GM12874 (cell line): ENCODE measurements around the gene FAM83B.

ENCODE experiments used
- TF ChIP-seq, protein P1 (sequence below): IDR thresholded peaks from 2 replicates; pipeline ENCODE4 v1.5.1; 2011; ENCODE audit warnings: low read depth, mild to moderate bottlenecking, control low read depth, low read length, moderate library complexity; ENCODE audit not compliant: insufficient read depth

Gene FAM83B

GRCh38 chr6:54988576-54988975 lies 142.0 kb downstream of the FAM83B start:
- TF ChIP-seq, protein P1, sequence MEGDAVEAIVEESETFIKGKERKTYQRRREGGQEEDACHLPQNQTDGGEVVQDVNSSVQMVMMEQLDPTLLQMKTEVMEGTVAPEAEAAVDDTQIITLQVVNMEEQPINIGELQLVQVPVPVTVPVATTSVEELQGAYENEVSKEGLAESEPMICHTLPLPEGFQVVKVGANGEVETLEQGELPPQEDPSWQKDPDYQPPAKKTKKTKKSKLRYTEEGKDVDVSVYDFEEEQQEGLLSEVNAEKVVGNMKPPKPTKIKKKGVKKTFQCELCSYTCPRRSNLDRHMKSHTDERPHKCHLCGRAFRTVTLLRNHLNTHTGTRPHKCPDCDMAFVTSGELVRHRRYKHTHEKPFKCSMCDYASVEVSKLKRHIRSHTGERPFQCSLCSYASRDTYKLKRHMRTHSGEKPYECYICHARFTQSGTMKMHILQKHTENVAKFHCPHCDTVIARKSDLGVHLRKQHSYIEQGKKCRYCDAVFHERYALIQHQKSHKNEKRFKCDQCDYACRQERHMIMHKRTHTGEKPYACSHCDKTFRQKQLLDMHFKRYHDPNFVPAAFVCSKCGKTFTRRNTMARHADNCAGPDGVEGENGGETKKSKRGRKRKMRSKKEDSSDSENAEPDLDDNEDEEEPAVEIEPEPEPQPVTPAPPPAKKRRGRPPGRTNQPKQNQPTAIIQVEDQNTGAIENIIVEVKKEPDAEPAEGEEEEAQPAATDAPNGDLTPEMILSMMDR: no peak

DNA sequence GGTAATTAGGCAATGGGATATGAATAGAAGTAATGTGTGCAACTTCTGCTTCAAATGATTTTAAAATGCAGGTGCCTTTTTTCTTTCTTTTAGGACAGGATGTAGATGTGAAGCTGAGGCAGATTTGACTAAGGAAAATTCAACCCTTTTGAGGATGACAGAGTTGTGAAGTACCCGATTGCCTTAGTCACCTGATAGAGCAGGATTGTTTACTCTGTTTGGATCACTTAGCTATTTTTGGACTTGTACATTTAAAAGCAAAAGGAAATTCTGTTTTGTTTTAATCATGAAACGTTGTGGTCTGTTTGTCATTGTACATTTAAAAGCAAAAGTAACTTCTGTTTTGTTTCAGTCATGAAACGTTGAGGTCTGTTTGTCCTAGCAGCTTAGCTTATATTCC lies 143.4 kb downstream of the FAM83B start:
- TF ChIP-seq, protein P1: no peak
